ENCODE data around the gene RLBP1. TPM values are rescaled to one million over a fixed set of nuclear protein-coding genes. Genes with fewer than 3 reads are reported as not detected.
A peak's percentile ranks its signal among the peaks of the same experiment; 100 is the strongest.

The RLBP1 gene
- total RNA-seq, 1 donor from 2014 or later: not detected

DNA sequence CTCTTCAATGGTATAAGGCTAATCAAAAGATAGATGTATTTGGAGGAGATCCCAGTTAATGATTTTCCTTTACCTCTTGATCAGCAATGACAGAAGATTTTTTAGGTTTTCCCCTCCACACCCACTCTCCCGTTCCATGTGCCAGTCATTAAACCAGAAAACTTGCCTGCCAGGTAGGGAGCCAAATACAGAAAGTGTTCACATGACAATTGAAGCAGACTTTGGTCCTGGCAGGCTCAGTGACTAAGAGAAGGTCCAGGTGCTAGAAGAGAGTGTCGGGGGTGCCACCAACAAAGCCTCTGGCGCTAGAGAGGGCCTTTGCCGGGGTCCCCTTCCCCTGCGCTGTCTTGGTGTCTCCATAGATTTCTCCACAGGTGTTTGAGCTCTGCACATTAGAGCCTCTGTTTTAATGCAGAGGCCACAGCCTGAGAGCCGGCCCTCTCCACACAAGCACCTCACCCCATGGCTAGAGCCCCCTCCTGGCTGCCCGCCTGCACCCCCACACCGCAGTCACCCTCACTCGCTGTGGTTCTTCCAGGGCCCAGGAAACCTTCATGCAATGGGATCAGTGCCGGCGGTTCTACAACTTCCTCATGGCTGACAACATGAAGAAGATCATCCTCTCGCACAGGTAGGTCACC is 36.4 kb downstream of the RLBP1 start:
- intact Hi-C loops (cut with DNase I): no loop called here
- peak; percentile 27 for DNase-seq (ENCODE audit: low spot score)

DNA sequence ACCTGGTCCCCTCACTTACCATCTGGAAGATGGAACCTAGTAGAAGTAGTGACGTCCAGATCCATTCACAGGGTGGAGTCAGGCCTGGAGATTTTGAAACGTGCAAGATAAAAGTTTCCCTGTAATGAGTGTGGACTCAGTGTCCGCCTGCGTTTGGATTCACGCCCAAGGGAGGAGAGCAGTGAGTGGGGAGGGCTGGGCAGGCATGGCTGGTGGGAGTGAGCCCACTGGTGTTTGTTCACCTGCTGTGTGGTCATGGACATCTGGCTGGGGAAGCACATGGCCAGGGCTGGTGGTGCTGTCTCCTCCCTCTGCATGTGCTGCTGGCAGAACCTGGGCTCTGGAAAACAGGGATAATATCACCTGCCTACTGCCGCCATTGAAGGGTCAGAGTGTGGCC is 37.0 kb downstream of the RLBP1 start:
- peak; percentile 55 for DNase-seq (ENCODE audit: low spot score)
- intact Hi-C loops (cut with DNase I): no loop called here

DNA sequence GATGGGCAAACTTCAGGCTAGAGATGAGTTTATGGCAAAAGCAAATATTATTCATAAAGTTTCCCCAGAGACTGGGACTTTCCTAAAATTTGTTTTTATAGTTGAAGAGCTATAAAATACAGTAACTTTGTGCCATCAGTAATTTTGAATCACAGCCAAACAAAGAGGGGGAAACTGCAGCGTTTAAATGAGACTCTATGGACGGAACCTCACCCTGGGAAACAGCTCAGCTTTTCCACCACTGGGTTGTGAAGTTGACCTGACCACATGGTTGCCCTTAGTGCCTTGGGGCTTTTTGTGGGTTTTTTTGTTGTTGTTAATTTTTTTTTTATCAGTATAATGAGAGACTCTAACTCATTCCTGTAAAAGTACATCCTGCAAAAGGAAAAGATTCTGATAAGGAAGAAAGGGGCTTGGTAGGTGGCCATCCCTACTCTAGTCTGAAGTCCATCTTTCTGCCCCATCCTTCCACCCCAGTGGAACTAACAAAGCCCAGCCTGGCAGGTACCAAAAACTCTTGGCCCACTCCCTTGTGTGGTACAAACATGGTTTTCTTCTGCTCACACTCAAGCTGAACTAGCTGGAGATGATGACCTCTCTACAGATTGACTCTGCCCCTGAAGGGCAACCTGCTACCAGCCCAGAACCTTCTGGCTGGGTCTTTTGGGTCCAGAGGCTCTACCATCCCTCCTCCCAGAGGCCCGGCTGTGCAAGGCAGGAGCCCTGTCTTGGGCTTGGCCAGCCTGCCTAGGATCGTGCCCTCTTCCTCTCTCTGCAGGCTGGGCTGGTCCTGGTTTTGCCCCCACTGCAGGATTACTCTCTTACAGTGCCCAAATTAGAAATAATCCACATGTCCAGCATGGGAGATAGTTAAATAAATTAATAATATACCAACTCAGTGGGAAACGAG is 41.2 kb downstream of the RLBP1 start:
- intact Hi-C loops (cut with DNase I): loop anchor here (5.0 kb wide), 1 partner anchor 43 kb away; no protein-coding TSS in a partner anchor
- DNase-seq (ENCODE audit: low spot score): peak; percentile 56

DNA sequence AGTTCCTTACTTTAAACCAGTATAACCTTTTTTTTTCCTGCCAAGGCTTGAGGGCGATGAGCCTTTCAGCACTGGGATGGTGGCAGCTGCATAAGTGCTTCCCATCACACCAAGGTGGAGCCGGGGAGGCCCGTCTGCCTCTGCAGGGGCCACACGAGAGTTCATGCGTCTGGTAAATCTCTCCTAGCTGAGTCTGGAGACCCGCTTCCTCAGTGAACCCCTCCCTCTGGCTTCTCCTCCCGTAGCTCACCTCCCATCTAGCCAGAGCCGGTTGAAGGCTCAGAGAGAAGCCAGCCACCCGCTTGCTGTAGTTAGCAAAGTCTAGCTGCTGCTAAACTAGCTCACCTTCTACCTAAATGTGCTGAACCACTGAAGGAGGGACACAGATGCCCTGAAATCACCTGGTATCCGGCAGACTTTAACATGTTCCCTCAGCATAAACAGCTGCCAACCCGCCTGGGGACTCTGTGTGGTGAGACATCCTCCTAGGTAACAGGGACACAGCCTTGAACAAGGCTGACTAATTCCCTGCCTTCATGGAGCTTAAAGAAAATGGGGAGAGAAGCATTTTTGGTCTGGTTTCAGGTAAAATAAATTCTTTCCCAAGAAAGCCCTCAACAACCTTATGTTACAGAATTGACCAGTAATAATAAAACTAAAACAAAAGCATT is 42.9 kb downstream of the RLBP1 start:
- no peak for DNase-seq (ENCODE audit: low spot score)
- intact Hi-C loops (cut with DNase I): loop anchor here (5.0 kb wide), 1 partner anchor 41 kb away; no protein-coding TSS in a partner anchor

DNA sequence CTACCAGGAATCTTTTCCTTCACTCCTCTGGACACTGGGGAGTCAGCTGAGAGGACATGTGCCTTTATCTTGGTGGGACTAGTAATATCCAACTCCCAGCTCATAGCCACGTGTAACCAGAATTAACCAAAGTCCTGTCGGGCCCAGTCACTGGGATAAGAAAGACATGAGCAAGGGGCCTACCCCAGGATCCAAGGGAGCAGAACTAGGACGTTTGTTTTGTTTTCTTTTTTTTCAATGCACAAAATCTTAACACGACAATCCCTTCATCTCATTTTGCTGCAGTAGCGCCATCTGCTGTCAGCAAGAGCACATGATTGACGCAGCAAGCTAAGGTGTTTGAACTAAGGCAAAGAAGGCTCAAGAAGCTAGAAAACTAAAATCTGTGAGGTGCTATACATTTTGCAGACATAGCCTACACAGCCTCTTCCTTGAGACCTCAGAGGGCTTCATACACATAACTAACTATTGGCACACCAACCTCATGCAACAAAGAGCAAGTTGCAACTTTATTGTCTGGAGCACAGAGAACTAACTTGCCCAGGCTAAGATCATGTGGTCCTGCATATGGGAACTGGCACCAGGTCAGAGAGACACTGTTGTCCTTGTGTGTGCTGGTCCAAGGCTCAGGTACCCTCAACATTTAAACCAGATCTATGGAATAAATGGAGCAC is 43.6 kb downstream of the RLBP1 start:
- intact Hi-C loops (cut with DNase I): loop anchor here (1.0 to 5.0 kb wide), 3 partner anchors 40 to 283 kb away; partner anchors contain the start of gene HAPLN3
- no peak for DNase-seq (ENCODE audit: low spot score)

DNA sequence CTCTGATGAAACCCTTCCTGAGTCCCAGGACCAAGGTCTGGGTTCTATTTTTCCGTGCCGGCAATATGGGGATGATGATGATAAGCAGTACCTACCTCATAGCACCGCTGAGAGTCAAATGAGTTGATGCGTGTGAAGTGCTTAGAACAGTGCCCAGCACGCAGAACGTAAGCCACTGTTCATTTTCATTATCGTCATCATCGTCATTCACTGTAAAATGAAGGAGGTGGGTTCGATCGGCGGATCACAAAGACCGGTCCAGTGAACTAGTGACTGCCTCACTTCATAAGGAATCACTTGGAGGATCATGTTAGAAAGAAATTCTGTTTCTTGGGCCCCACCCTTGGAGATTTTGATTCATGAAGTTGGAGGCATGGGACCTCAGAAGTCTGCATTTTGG is 44.3 kb downstream of the RLBP1 start:
- intact Hi-C loops (cut with DNase I): loop anchor here (1.0 to 5.0 kb wide), 3 partner anchors 40 to 282 kb away; partner anchors contain the start of gene HAPLN3
- DNase-seq (ENCODE audit: low spot score): no peak

DNA sequence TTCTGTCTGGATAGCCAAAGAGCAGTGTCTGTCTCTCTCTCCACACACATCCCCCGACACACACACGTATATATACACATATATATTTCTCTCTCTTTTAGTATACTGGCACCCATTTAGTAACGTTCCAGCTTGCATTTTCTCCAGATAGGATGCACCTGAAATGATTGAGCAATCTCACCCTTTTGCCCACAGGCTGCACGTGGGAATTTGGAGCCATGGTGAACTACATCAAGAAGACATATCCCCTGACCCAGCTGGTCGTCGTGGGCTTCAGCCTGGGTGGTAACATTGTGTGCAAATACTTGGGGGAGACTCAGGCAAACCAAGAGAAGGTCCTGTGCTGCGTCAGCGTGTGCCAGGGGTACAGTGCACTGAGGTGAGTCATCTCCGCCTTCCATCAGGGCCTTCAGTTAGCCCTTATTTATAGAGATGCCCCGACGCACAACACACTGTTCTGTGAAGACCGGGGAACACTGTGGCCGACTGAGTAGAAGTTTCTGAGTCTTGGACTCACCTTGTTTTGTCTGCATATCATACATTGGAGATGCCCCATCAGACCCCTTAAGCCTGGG is 45.7 kb downstream of the RLBP1 start:
- no peak for DNase-seq (ENCODE audit: low spot score)
- intact Hi-C loops (cut with DNase I): loop anchor here (2.0 to 5.0 kb wide), 2 partner anchors 38 to 281 kb away; partner anchors contain the start of gene HAPLN3

DNA sequence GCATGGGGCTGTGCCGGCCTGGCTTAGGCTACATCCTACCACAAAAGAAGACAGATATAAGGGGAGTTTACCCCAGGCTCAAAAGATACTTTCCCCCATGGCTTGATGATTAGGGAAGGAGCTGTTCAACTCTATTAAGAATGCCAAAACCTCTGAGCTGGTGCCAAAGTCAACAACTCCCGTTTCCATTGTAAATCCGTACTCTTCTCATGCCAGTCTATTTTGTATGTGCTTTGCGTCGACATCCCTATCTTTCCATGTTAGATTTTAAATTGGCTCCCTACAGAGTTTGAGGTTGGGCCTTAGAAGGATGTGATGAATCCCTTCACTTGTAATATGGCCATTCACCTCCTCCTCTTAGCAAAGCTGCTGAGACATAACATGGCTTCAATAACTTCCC is 46.9 kb downstream of the RLBP1 start:
- no peak for DNase-seq (ENCODE audit: low spot score)
- intact Hi-C loops (cut with DNase I): no loop called here

DNA sequence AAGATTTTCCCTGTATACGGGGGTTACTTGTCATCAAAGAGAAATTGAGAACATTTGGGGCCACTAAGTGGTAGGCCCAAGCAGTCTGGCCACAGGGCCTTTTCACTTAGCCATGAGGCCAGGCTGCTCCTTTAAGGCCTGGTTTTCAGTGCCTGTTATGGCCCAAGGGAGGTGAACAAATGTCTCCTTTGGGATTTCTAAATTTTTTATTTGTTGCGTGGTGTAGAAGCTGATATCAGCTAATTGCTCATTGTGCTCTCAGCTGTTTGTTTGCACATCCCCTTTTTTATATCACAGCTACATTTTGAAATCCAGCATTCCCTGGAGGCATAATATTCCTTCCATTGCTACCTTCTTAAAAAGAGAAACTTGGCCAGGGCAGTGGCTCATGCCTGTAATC is 48.5 kb downstream of the RLBP1 start:
- DNase-seq (ENCODE audit: low spot score): no peak
- intact Hi-C loops (cut with DNase I): no loop called here

DNA sequence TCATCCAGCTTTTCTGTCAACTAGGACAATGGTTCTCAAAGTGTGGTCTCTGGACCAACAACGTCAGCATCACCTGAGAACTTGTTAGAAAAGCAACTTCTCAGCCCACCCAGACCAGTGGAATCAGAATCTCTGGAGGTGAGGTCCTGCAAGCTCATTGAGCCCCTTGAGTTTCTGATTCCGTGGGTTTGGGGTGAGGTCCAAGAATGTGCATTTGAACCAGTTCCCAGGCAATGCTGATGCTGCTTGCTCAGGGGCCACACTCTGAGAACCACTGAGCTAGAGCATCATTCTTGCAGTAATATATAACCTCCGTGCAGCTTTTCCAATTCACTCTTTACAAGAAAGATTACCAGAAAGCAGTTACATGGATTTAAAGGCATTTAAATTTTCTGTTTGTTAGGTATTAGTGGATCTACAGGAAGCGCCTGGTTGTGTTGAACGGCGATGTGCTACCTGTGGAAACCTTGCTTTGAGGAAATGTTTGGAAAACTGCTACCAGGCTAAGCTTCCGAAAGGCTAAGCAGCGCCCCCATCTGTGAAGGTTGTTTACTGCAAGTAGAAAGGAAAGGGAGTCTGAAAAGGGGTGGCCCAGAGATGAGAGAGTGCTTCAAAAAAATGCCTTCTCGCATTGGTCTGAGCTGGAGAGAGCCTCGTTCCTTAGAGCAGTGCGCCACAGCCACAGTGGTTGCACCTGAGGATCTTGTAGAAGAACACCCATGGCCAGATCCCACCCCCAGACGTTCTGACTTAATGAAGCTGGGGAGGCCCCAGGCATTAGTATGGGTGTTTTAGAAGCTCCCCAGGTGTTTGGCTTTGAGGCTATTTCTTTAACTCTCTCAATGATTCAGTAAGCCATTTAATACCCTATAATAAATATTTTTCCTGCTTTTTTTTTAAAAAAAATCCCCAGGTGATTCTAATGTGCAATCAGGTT is 50.0 kb downstream of the RLBP1 start:
- intact Hi-C loops (cut with DNase I): no loop called here

DNA sequence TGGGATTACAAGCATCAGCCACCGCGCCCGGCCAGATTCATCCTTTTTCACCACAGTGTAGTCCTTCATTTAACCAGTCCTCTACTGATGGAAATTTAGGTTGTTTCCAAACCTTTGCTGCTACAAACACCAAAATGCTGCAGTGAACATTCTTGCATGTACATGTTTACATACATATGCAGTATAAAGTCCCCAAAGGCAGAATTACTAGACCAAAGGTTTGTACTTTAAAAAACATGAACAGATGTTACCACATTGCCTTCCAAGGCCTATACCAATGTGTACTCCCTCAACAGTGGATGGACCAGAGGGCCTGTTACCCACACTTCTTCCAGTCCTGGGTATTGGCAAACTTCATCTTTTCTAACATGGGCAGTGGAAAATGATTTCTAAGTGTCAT is 51.0 kb downstream of the RLBP1 start:
- intact Hi-C loops (cut with DNase I): no loop called here
- DNase-seq (ENCODE audit: low spot score): peak; percentile 47

More for the DNA sequence above, 50.0 kb downstream of the RLBP1 start:
- no peak for DNase-seq (ENCODE audit: low spot score)

DNA sequence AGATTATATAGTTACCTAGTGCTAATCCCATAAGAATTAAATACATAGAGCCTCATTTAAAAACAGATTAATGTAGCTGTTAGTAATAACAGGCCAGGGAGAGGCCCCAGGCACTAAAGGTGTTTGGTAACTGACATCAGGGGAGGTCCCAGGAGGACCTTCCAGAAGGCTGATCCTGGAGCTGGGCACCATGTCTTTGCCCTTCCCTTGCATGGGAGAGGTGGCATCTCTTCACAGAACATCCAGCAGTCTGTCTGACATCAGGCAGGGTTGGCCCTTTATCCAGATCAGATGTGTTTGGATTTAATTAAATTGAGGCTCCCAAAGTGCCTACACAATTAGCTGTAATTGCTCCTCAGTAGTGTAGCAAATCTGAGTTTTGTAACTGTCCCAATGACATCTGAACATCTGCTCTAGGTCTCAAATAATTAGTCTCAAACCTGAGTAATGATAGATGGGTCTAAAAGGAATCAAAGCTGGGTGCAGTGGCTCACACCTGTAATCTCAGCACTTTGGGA is 53.0 kb downstream of the RLBP1 start:
- no peak for DNase-seq (ENCODE audit: low spot score)
- intact Hi-C loops (cut with DNase I): no loop called here

DNA sequence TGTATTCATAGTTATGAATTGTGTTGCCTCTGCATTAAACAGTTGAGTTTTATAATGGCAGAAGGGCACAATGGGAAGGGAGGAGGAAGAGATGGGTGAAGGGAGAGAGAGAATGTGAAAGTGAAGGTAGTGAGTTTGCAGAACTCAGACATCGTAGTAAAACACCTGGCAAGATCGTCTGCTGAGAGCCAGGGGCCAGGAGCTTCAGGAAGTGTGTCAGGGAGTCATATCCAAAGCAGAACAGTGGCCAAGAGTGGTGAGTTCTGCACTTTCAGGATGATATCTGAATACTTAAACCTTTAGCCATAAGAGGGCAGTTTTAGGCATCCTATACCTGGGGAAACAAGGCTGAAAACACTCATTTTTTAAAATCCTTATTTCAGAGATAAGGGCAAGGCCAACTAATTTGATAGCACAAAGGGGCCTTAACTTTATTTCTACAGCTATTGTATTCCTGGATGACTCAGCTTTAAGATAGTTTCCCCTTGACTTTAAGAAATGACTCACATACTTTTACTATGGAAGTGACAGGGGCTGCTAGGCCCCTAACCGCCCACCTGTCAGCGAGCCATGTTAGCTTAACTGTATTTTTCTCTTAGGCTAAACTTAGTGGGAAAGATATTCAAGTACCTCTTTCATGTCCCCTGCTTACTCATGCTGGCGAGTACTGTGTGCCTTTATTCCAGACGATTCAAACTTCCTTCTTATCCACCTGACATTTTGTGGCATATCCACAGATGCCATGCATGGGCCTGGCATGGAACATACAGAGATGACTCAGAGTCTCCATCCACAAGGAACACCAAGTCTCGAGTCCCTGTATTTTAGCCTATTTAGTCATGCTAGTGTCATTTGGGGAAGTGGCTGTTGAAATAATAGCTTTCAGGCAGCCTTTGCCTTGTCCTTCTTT is 53.9 kb downstream of the RLBP1 start:
- DNase-seq (ENCODE audit: low spot score): no peak
- intact Hi-C loops (cut with DNase I): no loop called here

DNA sequence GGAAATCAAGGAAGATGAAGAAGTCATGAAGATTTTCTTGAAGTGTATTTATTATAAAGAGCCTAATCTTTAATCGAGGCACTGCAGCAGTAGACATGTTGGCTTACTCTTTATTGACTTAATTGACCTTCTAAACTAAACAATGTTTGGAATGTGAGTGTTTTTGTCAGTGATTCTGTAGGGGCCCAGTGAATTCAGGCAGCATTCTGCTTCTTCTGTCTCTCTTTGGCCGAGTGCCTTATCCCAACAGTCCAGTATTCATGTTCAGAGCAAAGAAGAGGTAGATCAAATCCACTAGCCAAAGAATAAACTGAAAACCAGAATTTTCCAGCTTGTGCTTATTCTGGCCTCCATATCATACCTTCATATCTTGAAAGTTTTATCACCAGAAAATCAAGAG is 55.7 kb downstream of the RLBP1 start:
- no peak for DNase-seq (ENCODE audit: low spot score)
- intact Hi-C loops (cut with DNase I): no loop called here

DNA sequence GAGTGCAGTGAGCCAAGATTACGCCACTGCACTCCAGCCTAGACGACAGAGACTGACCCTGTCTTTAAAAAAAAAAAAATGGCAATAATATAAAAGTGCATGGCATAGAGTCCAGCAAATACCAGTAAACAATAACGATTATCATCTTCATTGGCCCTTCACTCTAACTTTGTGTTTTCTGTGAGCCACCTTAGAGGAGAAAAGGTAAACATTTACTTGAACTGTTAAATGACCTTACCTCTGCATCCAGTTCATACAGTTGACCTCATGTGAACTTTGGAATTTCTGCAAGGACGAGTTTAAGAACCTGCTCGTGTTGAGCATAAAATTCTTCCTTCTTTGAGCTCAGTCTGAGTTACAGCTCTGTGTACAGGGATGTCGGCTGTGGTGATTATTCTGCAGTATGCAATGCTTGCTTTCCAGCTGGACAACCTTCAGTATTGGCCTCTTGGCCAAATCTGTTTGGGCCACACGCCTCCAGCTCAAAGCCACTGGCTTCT is 56.6 kb downstream of the RLBP1 start:
- intact Hi-C loops (cut with DNase I): no loop called here

DNA sequence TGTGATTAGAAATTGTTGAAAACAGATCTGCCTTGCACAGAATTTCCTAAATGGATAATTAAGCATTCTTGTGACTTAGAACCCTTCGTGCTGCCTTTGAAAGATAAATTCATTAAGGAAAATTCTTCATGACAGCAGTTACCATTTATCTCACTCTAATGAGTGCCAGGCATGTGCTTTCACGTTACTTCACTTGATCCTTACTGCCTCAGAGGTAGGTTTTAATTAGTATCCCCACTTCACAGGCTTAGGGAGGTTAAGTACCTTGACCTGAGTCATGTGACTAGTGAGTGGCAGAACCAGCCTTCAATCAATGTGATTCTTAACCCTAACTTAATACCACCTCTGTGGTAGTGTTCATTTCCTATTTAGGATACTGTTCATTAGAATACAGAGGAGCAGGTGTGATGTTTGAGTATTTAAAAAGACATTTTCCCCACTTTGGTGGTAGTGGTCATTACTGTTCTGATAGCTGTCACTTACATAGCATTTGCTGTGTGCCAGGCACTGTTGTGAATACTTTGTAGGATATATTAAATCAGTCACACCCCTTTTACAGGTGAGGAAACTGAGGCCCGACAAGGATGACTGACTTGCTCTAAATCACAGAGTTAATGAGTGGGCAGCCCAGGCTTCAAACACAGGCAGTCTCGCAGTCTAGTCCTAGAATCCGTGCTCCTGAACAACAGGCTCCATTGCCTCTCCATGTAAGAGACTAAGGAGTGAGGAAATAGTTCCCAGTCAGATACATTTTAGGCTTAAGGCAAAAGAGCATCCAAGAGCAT is 57.9 kb downstream of the RLBP1 start:
- intact Hi-C loops (cut with DNase I): no loop called here

More for the DNA sequence above, 56.6 kb downstream of the RLBP1 start:
- DNase-seq (ENCODE audit: low spot score): no peak

More for the DNA sequence above, 57.9 kb downstream of the RLBP1 start:
- peak; percentile 15 for DNase-seq (ENCODE audit: low spot score)
